GM19438 (cell line): ENCODE data around the gene AREG.
"Not testable (repeated sequence)": the region's sequence is repeated elsewhere in the genome, so short reads cannot be mapped to it uniquely, and the experiment has no call there.

ENCODE experiments used
- ATAC-seq: cut with Tn5 transposase; IDR thresholded peaks from one replicate; pipeline ENCODE4 v1.9.1; 2021; ENCODE audit warnings: low read depth; ENCODE audit not compliant: unreplicated experiment

AREG gene, protein sequence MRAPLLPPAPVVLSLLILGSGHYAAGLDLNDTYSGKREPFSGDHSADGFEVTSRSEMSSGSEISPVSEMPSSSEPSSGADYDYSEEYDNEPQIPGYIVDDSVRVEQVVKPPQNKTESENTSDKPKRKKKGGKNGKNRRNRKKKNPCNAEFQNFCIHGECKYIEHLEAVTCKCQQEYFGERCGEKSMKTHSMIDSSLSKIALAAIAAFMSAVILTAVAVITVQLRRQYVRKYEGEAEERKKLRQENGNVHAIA

DNA sequence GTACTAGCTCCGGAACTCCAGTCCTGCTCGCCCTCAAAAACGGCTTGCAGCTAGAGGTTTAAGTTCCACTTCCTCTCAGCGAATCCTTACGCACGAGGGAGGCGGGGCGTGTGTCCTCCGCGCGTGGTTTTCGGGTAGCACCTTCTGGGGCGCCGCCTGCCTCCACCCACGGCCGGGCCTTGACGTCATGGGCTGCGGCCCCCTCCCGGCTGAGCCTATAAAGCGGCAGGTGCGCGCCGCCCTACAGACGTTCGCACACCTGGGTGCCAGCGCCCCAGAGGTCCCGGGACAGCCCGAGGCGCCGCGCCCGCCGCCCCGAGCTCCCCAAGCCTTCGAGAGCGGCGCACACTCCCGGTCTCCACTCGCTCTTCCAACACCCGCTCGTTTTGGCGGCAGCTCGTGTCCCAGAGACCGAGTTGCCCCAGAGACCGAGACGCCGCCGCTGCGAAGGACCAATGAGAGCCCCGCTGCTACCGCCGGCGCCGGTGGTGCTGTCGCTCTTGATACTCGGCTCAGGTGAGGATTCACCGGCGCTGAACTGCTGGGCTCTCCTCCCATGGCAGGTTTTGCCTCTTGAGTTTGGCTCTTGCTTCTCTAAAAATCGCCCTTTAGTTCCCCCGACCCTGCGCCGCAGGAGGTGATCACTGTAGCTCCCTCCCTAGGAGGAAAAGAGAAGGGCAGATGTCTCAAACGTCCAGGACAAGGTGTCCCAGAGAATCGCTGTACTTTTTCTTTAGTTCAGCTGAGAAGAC is at the start of gene AREG:
TSS of gene AREG (plus strand) at position 246 of the 752 bp plus-strand sequence. CDS start at position 456, 210 bp downstream.
- ATAC-seq = peak; percentile 88

DNA sequence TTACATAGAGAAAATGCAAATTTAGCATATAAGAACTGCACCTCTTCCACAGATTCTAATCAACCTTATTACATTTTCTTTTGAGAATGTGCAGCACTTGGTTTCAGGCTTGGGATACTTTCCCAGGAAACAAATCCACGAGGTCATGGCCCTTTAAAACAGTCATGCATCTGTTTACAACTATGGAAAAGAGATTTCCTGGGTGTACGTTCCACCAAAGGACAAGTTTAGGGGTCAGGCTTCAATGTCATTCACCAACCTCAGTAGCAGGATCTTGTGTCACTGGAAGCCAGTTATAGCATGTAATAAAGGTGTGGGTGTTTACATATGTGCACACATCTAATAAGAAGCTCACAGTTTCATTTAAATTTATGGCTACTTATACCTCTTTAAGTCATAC is 49.3 kb upstream of the AREG start:
- ATAC-seq = no peak

DNA sequence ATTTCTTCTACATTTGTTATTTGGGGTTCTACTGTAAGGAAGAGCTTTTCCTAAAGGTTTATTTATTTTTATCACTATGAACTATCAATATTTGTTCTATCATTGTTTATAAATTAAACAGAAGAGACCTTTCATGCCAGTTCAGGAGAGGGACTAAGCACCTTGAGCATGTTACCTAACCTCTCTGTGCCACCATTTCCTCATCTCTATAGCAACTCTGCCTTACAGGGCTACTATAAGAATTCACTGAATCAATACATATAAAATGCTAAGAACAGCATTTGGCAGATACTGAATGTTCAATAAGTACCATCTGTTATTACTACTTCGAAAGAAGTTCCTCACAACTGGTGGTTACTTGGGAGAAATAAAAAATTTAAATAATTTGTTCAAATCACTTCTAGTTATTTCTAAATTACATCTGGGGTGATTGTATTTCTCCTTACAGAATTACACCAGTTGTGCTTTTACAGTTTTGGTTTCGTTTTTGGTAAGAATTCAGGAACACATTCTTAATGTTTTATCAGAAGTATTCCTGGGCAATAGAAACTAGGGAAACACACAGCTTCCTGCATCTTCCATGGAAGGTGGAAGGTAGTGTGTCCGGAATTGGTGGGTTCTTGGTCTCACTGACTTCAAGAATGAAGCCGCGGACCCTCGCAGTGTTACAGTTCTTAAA is 47.0 kb upstream of the AREG start:
- peak; percentile 51 for ATAC-seq

DNA sequence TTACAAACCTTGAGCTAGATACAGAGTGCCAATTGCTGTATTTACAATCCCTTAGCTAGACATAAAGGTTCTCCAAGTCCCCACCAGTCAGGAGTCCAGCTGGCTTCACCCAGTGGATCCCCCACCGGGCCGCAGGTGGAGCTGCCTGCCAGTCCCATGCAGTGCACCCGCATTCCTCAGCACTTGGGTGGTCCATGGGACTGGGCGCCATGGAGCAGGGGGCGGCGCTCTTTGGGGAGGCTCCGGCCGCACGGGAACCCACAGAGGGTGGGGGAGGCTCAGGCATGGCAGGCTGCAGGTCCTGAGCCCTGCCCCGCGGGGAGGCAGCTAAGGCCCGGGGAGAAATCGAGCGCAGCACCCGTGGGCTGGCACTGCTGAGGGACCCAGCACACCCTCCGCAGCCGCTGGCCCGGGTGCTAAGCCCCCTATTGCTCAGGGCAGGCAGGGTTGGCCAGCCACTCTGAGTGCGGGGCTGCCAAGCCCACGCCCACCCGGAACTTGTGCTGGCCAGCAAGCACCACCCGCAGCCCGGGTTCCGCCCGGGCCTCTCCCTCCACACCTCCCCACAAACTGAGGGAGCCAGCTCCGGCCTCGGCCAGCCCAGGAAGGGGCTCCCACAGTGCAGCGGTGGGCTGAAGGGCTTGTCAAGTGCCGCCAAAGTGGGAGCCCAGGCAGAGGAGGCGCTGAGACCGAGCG is 45.9 kb upstream of the AREG start:
- not testable (repeated sequence) for ATAC-seq

DNA sequence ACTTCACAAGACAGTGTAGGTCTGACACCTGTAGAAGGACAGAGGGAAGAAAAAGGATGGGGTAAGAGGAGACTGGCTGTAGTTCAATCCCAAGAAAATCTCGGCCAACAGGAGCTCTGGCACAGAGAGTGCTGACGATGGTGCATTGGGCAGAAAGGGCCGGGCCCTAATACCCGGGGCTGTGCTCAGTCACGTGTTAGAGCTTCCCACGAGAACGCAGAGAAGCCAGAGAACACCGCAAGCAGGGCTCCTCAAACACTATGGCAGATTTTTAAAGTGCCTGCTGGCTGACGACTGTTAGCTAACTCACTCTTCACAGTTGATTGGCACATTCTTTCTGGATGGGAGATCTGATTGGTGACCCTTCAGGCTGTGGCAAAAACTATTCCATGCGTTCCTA is 44.5 kb upstream of the AREG start:
- no peak for ATAC-seq

GRCh38 chr4:74402692-74403456 is 42.1 kb upstream of the AREG start:
- peak; percentile 97 for ATAC-seq

DNA sequence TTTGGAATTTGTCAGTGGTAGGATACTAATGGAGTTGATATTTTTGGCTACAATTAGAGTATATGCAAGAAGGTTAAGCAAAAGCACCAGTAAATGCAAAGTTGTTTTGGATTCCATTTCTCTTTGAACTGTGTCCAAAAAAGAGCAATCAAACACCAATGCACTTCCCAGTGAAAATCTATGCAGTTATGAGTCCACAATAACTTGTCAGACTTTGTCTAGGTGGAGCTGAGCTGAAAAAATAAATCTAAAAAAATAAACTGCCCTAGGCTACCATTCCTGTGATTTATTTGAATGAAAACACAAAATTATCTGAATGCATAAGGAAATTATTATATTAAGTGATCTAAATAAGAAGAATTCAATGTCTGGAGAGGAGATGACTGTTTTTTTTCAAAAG is 37.0 kb upstream of the AREG start:
- ATAC-seq = no peak

DNA sequence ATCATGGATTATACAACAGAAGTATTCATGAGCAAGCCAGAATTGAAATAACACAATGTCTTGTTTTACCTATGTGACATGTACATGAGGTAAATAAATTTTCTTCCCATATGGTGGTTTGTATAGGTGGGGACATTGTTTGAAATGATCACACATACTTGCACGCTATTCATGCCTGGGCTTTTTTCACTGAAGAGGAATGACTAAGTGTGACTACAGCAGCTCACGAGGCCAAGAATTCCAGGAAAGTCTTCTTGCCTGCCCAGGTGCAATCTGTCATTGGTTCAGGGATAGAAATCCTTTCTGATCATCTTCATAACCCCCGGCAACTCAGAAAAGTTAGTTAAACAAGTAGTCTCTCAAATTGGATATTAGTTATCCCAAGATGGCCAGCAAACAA is 36.3 kb upstream of the AREG start:
- ATAC-seq = no peak

DNA sequence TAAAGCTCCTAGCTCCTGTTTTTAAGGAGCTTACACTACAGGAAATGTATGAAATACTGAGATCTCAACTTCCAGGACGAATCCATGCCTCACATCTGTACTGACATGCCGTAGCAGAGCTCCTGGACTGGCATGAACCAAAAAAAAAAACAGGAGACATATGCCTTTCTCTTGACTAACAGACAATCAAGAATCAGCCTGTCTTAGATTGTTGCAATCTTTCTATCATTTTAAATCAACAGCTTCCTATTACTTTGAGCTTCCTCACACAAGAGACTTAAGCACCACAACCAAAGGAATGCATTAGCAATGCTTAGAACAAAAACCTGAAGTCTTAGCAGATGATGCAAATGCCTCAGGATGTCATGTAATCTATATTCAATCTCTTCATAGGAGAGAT is 34.7 kb upstream of the AREG start:
- no peak for ATAC-seq

DNA sequence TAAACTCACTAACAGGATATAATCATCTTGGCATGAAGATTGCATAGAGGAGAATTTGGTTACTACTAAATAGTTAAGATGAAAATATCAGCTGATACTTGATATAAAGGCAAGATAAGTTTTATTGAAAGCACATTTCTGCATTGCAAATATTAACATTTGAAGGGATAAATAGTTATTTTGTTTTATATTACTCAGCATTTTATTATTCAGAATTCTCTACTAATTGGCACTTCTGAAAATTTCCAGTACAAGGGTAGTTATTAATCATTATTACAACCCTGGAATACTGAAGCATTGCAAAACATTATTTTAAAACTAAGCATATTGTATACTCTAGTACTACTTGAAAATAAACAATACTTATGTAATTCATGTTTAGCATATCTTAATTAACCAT is 32.7 kb upstream of the AREG start:
- no peak for ATAC-seq

GRCh38 chr4:74413265-74413664 is 31.7 kb upstream of the AREG start:
- no peak for ATAC-seq

- no peak for ATAC-seq
Measured at GRCh38 chr4:74414149-74414809, 30.7 kb upstream of the AREG start.

GRCh38 chr4:74415602-74416300 is 29.2 kb upstream of the AREG start:
- no peak for ATAC-seq

DNA sequence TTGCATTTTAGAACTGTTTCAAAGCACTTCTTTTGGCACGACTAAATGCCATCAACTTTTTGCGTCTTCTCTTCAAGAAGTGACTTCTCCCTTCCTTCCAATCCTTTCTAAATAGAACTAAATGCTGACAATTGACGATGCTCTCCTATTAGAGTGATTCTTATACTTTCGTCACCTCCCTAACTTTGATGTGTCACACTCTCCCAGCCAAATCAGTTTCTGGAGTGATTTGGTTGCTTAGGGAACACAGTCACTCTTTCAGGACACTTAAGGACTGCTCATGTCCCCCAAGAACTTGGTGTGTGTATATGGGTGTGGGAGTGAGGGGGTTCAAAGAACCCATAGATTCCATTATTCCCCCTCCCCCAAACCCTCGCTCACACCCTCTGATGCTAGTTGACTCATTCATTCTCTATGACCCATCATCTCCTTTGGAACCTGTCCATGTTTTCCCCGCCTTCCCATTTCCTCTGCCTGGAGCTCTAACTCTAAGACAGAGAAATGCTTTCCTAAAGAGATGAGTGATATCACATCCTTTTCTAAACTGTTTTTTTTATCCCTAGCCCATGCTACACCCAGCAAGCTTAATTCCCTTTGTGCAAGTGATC is 26.8 kb upstream of the AREG start:
- no peak for ATAC-seq

DNA sequence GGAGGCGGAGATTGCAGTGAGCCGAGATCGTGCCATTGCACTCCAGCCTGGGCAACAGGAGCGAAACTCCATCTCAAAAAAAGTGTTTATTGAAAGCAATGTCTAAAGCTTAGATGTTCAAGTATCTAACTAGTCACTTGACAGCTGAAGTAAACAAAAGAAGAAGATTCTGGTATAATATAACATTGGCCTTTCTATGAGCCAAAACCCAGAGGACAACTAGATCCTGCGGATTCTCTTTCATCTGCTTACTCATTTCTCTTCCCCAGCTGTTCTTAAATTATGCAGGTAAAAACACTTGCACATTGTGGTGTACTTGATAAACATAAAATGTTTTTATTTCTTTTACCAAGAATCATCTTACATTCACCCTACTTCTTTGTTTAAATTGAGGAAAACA is 24.1 kb upstream of the AREG start:
- no peak for ATAC-seq

DNA sequence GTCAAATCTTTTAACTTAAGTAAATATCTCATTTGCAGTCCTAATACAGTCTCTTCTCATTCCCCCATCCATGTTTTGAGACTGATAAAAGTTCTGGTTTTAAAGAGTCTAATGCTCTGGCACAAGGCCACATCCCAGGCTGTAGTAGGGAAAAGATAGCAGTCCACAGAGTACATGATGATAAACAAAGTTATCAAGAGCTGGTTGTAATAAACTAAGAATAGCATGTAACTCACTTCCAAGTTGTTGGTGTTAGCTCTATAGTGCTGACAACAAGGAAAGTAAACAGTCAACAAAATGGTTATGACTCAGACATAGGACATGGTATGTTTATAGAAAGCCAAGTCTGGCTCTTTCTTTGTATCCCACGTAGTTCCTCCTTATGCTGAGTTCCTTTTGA is 21.8 kb upstream of the AREG start:
- no peak for ATAC-seq

DNA sequence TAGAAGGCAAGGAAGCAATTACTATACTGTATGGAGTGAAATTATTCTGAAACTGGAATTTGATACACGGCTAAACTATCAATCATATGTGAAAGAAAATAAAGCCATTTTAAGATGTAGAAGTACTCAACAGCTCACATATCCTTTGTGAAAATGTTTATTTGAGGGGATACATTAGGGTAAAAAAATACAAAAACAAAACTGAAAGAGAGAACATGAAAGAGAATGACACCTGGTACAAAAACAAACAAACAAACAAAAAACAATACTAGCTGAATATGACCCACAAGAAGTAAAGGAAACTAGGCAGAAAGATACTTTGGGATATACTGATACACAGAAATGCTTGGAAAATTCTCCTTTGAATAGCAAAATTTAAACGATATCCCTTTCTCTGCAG is 20.8 kb upstream of the AREG start:
- ATAC-seq = no peak

GRCh38 chr4:74426101-74426500 is 18.8 kb upstream of the AREG start:
- ATAC-seq = no peak

DNA sequence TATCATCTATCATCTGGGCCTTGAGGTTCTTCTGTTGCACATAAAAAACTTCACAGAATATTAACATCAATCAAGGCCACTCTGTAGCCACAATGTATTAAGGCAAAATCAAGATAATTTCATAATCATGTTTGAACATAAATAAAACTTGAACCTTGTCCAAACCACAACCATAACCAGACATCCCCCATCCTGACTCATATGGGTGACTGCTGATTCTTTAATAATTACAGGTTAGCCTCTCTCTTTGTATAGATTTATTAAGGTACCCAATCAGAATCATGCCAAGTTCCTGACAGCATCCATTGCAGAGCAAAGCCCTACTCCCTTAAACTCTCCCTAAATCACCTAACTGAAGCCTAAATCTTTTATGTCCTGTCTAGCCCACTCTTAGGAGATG is 16.7 kb upstream of the AREG start:
- ATAC-seq = no peak
